ENCODE results near the gene TEX38. TPM values are rescaled to one million over a fixed set of nuclear protein-coding genes. Genes with fewer than 3 reads are reported as not detected.
"Not testable (repeated sequence)": the region's sequence is repeated elsewhere in the genome, so short reads cannot be mapped to it uniquely, and the experiment has no call there.

TEX38 gene
- total RNA-seq, 1 donor from 2014 or later: not detected

GRCh38 chr1:46692811-46693770 lies 21.4 kb downstream of the TEX38 start:
- intact Hi-C loops (cut with micrococcal nuclease): no loop called here
- Mint-ChIP-seq H3K27ac (no peak overlapping the region), H3K27me3 (no peaks in the 10 kb centered on the region), H3K4me1 (no peaks in the 10 kb centered on the region), H3K36me3 (ENCODE audit: low read depth) (peaks cover 91% of the 10 kb centered on the region), H3K4me3 (no peak overlapping the region), H3K9me3 (peaks cover 4% of the 10 kb centered on the region)
- CTCF ChIA-PET: interaction anchor here (0.7 kb wide), 1 partner anchor 137 kb away, joined by 3 read pairs; no protein-coding TSS in a partner anchor
- no peak for TF ChIP-seq CTCF (IDR thresholded peaks at IDR 0.05)
- ATAC-seq (ENCODE audit: low read depth) (no peak), DNase-seq (no peak)
- POLR2A ChIA-PET: no interaction called here

- H3K4me1 Mint-ChIP-seq; H3K27ac Mint-ChIP-seq; POLR2A ChIA-PET; H3K27me3 Mint-ChIP-seq; ATAC-seq (ENCODE audit: low read depth); H3K4me3 Mint-ChIP-seq; DNase-seq; intact Hi-C loops (cut with micrococcal nuclease); CTCF ChIA-PET; H3K9me3 Mint-ChIP-seq: not testable (repeated sequence)
- H3K36me3 Mint-ChIP-seq (ENCODE audit: low read depth): peaks cover 89% of the 10 kb centered on the region
Observed at GRCh38 chr1:46694676-46695075, 23.0 kb downstream of the TEX38 start.

- Mint-ChIP-seq H3K4me3 (no peak overlapping the region), H3K27me3 (no peaks in the 10 kb centered on the region), H3K36me3 (ENCODE audit: low read depth) (peaks cover 86% of the 10 kb centered on the region), H3K27ac (no peak overlapping the region), H3K4me1 (peaks cover 7% of the 10 kb centered on the region), H3K9me3 (peaks cover 4% of the 10 kb centered on the region)
- ChIA-PET CTCF (no interaction called here), POLR2A (no interaction called here)
- no peak for DNase-seq
- intact Hi-C loops (cut with micrococcal nuclease): no loop called here
- no peak for TF ChIP-seq CTCF (IDR thresholded peaks at IDR 0.05)
- no peak for ATAC-seq (ENCODE audit: low read depth)
Observed at GRCh38 chr1:46697053-46697452, 25.4 kb downstream of the TEX38 start.

- ChIA-PET CTCF (no interaction called here), POLR2A (no interaction called here)
- TF ChIP-seq CTCF (IDR thresholded peaks at IDR 0.05): no peak
- ATAC-seq (ENCODE audit: low read depth) (no peak), DNase-seq (no peak)
- intact Hi-C loops (cut with micrococcal nuclease): no loop called here
- Mint-ChIP-seq H3K36me3 (ENCODE audit: low read depth) (peaks cover 90% of the 10 kb centered on the region), H3K4me1 (peaks cover 8% of the 10 kb centered on the region), H3K9me3 (peaks cover 4% of the 10 kb centered on the region), H3K27ac (no peak overlapping the region), H3K27me3 (no peaks in the 10 kb centered on the region), H3K4me3 (no peak overlapping the region)
Observed at GRCh38 chr1:46699666-46700065, 28.0 kb downstream of the TEX38 start.

- Mint-ChIP-seq H3K36me3 (ENCODE audit: low read depth) (peaks cover 89% of the 10 kb centered on the region), H3K27ac (no peak overlapping the region), H3K9me3 (no peaks in the 10 kb centered on the region), H3K4me3 (no peak overlapping the region), H3K27me3 (no peaks in the 10 kb centered on the region), H3K4me1 (peaks cover 6% of the 10 kb centered on the region)
- intact Hi-C loops (cut with micrococcal nuclease): no loop called here
- POLR2A ChIA-PET: interaction anchor here (0.6 to 0.7 kb wide), 3 partner anchors 22 to 100 kb away, joined by 3 to 7 read pairs (median 5); partner anchors contain the start of gene MKNK1
- ATAC-seq (ENCODE audit: low read depth): no peak
- CTCF ChIA-PET: no interaction called here
- no peak for TF ChIP-seq CTCF (IDR thresholded peaks at IDR 0.05)
- no peak for DNase-seq
Observed at GRCh38 chr1:46703927-46704641, 32.4 kb downstream of the TEX38 start.

All from activated B cell treated with CpG ODN at 0.5 μM for 24 hours (primary cell).